ENCODE data around the gene FKBP7.

GRCh38 chr2:178478130-178478438 is 316 bp downstream of the FKBP7 start:
- TF ChIP-seq CTCF (IDR thresholded peaks at IDR 0.05) (no peak), POLR2A (IDR thresholded peaks at IDR 0.05) (no peak), POLR2AphosphoS5 (IDR thresholded peaks at IDR 0.05) (no peak)
